DOHH2 (cell line): Measurements from ENCODE around the gene CETP.

Experiments used
- CTCF ChIP-seq: fragments of 200-600 bp; sonication (generic); IDR thresholded peaks from one replicate; pipeline ENCODE4 v1.5.1; 2014; ENCODE audit warnings: antibody characterized with exemption, mild to moderate bottlenecking, low read depth, low read length; ENCODE audit not compliant: poor library complexity, severe bottlenecking
- EZH2phosphoT487 ChIP-seq: fragments of 200-600 bp; sonication (generic); IDR thresholded peaks from 2 replicates; pipeline ENCODE4 v1.6.1; 2017; ENCODE audit warnings: borderline replicate concordance, mild to moderate bottlenecking, antibody characterized with exemption, low read length, moderate library complexity, mixed read lengths

DNA sequence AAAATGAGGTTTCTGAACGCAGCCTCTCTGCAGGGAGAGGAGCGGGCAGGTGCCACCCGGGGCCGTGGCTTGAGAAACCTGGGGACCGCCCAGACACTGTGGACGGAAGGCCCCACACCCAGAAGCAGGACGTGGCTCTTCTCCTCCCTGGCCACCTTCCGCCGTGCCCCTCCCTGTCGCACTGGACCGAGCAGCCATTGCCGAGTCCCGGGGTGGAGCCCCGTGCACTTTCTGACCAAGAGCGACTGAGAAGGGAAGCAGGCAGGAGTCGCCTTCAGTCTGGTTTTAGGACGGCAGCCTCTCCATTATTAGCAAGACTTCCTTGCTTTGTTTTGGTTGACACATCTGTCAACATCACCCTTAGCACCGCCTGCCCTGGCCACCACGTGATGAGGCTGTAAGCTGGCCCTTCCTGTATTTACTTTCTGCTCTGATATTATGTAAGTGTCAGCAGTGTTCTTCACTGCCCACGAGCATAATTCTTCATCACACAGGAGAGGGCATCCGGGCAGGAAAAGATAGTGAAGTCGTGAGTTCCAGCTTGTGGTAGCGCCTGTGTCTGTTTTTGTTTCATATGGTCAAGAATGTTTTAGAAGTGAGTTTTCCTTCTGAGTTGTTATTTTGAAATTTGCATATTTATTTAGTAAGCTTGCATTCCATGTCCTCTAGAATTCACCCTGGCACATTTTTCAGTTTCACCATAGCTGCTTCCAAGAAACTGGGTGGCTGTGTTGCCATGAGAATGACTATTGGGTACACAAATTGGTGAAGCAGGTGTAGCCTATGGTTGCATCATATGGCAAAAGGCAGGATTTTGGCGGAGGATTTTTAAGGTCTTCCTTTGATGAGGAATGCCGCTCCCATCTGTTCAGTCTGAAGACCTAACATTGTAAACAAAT lies 28.8 kb upstream of the CETP start:
- peak; percentile 2 for TF ChIP-seq CTCF
- no peak for TF ChIP-seq EZH2phosphoT487
